Epithelial cell of proximal tubule (primary cell): ENCODE data around the gene HSD11B2. TPM values are rescaled to one million over a fixed set of nuclear protein-coding genes. Genes with fewer than 3 reads are reported as not detected.
A peak's percentile ranks its signal among the peaks of the same experiment; 100 is the strongest.
"Not testable (repeated sequence)": the region's sequence is repeated elsewhere in the genome, so short reads cannot be mapped to it uniquely, and the experiment has no call there.

Source experiments
- DNase-seq: peaks from one replicate; pipeline ENCODE4 v3.0.0-alpha.2; 2011; ENCODE audit warnings: low read depth
- H3K4me3 ChIP-seq: 2 replicates; pipeline ENCODE4 v1.5.1; 2011; ENCODE audit warnings: low read depth, mild to moderate bottlenecking, low read length
- total RNA-seq: library from RNA; depleted of rRNA; stranded (reverse); fragments of >200 nt; gene quantifications from 2 replicates; pipeline ENCODE4 v1.2.3, GENCODE V29; 2015
- TF ChIP-seq, protein P1 (sequence below): conservative IDR thresholded peaks from 2 replicates; pipeline ENCODE4 v1.5.1; 2012; ENCODE audit warnings: low read depth, mild to moderate bottlenecking, low read length

Gene HSD11B2
- total RNA-seq, 1 donor from 2014 or later, result 2.2 TPM

GRCh38 chr16:67407176-67407787 lies 23.6 kb upstream of the HSD11B2 start:
- DNase-seq, result no peak
- TF ChIP-seq, protein P1, sequence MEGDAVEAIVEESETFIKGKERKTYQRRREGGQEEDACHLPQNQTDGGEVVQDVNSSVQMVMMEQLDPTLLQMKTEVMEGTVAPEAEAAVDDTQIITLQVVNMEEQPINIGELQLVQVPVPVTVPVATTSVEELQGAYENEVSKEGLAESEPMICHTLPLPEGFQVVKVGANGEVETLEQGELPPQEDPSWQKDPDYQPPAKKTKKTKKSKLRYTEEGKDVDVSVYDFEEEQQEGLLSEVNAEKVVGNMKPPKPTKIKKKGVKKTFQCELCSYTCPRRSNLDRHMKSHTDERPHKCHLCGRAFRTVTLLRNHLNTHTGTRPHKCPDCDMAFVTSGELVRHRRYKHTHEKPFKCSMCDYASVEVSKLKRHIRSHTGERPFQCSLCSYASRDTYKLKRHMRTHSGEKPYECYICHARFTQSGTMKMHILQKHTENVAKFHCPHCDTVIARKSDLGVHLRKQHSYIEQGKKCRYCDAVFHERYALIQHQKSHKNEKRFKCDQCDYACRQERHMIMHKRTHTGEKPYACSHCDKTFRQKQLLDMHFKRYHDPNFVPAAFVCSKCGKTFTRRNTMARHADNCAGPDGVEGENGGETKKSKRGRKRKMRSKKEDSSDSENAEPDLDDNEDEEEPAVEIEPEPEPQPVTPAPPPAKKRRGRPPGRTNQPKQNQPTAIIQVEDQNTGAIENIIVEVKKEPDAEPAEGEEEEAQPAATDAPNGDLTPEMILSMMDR, result no peak
- H3K4me3 ChIP-seq, result no peak overlapping the region

- no peak overlapping the region for H3K4me3 ChIP-seq
- DNase-seq, result no peak
- TF ChIP-seq, protein P1, result no peak
Measured at GRCh38 chr16:67407788-67408452, 23.0 kb upstream of the HSD11B2 start.

GRCh38 chr16:67409631-67410030 lies 21.3 kb upstream of the HSD11B2 start:
- DNase-seq, result no peak
- no peak overlapping the region for H3K4me3 ChIP-seq
- TF ChIP-seq, protein P1, result no peak

- DNase-seq, result no peak
- TF ChIP-seq, protein P1, result no peak
- no peak overlapping the region for H3K4me3 ChIP-seq
Measured at GRCh38 chr16:67411339-67411738, 19.6 kb upstream of the HSD11B2 start.

DNA sequence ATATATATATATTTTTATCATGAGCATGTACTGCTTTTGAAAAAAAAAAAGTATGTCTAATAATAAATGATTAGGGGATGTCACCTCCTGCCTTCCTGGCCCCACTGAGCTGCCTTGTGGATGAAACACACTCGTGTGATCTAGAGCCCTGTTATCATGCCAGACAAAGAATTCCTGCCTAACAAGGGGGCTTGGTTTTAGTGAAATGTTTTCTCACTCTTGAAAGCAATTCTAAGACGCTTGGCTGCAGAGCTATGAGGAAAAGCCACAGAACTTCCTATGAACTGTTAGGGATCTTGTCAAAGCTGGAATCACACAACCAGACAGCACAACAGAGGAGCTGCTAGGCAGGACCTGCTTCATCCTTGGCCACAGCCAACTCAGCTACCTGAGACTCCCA lies 18.6 kb upstream of the HSD11B2 start:
- TF ChIP-seq, protein P1, result no peak
- H3K4me3 ChIP-seq, result no peak overlapping the region
- DNase-seq, result no peak

- no peak overlapping the region for H3K4me3 ChIP-seq
- no peak for DNase-seq
- TF ChIP-seq, protein P1, result no peak
Measured at GRCh38 chr16:67413978-67414911, 16.7 kb upstream of the HSD11B2 start.

GRCh38 chr16:67415421-67415820 lies 15.5 kb upstream of the HSD11B2 start:
- DNase-seq, result not testable (repeated sequence)

More at GRCh38 chr16:67415421-67415820, 15.5 kb upstream of the HSD11B2 start:
- peak overlapping the region; percentile 75 for H3K4me3 ChIP-seq
